Activated CD4-positive, alpha-beta T cell treated with anti-CD3 and anti-CD28 coated beads, Interleukin-2, amount 50 U/mL, for 4 hours (primary cell): Measurements from ENCODE around the gene CEND1.

Source experiments
- DNase-seq, 2 experiments: peaks; one replicate each; pipeline ENCODE4 v3.0.0-alpha.2; 2020

Gene CEND1

GRCh38 chr11:794766-795633 is 5.1 kb upstream of the CEND1 start:
- DNase-seq = no peak

- DNase-seq = no peak
Observed at GRCh38 chr11:794013-794765, 4.3 kb upstream of the CEND1 start.

GRCh38 chr11:793556-793955 is 3.7 kb upstream of the CEND1 start:
- DNase-seq = no peak

GRCh38 chr11:792873-793272 is 3.0 kb upstream of the CEND1 start:
- no peak for DNase-seq

GRCh38 chr11:792535-792821 is 2.6 kb upstream of the CEND1 start:
- no peak for DNase-seq

GRCh38 chr11:791658-792534 is 2.0 kb upstream of the CEND1 start:
- no peak for DNase-seq

GRCh38 chr11:790721-791564 is 1.1 kb upstream of the CEND1 start:
- DNase-seq = no peak

GRCh38 chr11:788953-789940 is 643 bp downstream of the CEND1 start:
- no peak for DNase-seq

GRCh38 chr11:788009-788640 is 1.8 kb downstream of the CEND1 start:
- DNase-seq = no peak

GRCh38 chr11:787084-787675 is 2.7 kb downstream of the CEND1 start:
- no peak for DNase-seq

GRCh38 chr11:786235-787083 is 3.4 kb downstream of the CEND1 start:
- no peak for DNase-seq

GRCh38 chr11:783581-784015 is 6.3 kb downstream of the CEND1 start:
- DNase-seq = no peak

GRCh38 chr11:782264-783174 is 7.4 kb downstream of the CEND1 start:
- DNase-seq = no peak

GRCh38 chr11:779955-780532 is 9.8 kb downstream of the CEND1 start:
- DNase-seq = no peak

- no peak for DNase-seq
Observed at GRCh38 chr11:778976-779954, 10.6 kb downstream of the CEND1 start.
